Nephron (organoid): Measurements from ENCODE around the gene OR2D2.
"Not testable (repeated sequence)": the region's sequence is repeated elsewhere in the genome, so short reads cannot be mapped to it uniquely, and the experiment has no call there.

Experiments
- H3K27ac Mint-ChIP-seq, 3 experiments: 2 replicates each; pipeline ENCODE4 v1.8.0; 2020; ENCODE audit warnings: mixed read lengths in 3 of 3, mild to moderate bottlenecking in 2 of 3, moderate library complexity in 1 of 3
- H3K27me3 Mint-ChIP-seq: 2 replicates; pipeline ENCODE4 v1.8.0; 2021; ENCODE audit warnings: low read depth, mild to moderate bottlenecking, moderate library complexity, mixed read lengths
- H3K36me3 Mint-ChIP-seq: 2 replicates; pipeline ENCODE4 v1.8.0; 2020; ENCODE audit warnings: low read depth, mixed read lengths
- H3K4me1 Mint-ChIP-seq: 2 replicates; pipeline ENCODE4 v1.8.0; 2020; ENCODE audit warnings: mixed read lengths
- H3K4me3 Mint-ChIP-seq, 3 experiments: 2 replicates each; pipeline ENCODE4 v1.8.0; 2020; ENCODE audit warnings: mild to moderate bottlenecking in 3 of 3, mixed read lengths in 3 of 3, moderate library complexity in 2 of 3
- H3K9me3 Mint-ChIP-seq: 2 replicates; pipeline ENCODE4 v1.8.0; 2020; ENCODE audit warnings: mixed read lengths
- TF ChIP-seq, protein P1 (sequence below), 3 experiments: fragments of 200-600 bp; sonication (generic); IDR thresholded peaks; one replicate each; pipeline ENCODE4 v1.5.0; 2021; ENCODE audit warnings: antibody characterized with exemption in 3 of 3; ENCODE audit not compliant: unreplicated experiment in 3 of 3

The OR2D2 gene

GRCh38 chr11:6855971-6856541 lies 36.2 kb downstream of the OR2D2 start:
- no peak overlapping the region for H3K27ac Mint-ChIP-seq
- TF ChIP-seq, protein P1, sequence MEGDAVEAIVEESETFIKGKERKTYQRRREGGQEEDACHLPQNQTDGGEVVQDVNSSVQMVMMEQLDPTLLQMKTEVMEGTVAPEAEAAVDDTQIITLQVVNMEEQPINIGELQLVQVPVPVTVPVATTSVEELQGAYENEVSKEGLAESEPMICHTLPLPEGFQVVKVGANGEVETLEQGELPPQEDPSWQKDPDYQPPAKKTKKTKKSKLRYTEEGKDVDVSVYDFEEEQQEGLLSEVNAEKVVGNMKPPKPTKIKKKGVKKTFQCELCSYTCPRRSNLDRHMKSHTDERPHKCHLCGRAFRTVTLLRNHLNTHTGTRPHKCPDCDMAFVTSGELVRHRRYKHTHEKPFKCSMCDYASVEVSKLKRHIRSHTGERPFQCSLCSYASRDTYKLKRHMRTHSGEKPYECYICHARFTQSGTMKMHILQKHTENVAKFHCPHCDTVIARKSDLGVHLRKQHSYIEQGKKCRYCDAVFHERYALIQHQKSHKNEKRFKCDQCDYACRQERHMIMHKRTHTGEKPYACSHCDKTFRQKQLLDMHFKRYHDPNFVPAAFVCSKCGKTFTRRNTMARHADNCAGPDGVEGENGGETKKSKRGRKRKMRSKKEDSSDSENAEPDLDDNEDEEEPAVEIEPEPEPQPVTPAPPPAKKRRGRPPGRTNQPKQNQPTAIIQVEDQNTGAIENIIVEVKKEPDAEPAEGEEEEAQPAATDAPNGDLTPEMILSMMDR (IDR thresholded peaks at IDR 0.05; ENCODE audit: unreplicated experiment in 3 of 3): no peak
- H3K27me3 Mint-ChIP-seq: no peaks in the 10 kb centered on the region
- no peaks in the 10 kb centered on the region for H3K36me3 Mint-ChIP-seq
- H3K4me1 Mint-ChIP-seq: no peaks in the 10 kb centered on the region
- peaks cover 13% of the 10 kb centered on the region for H3K9me3 Mint-ChIP-seq
- no peak overlapping the region for H3K4me3 Mint-ChIP-seq

DNA sequence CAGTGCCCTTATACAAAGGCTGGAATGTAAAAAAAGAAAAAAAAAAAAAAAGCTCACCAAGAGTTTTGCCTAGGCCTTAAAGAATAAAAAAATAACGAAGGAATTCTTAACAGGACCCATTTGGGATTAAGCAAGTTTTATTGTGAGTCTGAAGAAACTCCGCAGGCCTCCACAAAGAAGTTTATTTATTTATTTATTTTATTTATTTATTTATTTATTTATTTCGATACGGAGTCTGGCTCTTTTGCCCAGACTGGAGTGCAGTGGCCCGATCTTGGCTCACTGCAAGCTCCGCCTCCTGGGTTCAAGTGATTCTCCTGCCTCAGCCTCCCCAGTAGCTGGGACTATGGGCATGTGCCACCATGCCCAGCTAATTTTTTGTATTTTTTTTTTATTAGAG lies 37.5 kb downstream of the OR2D2 start:
- not testable (repeated sequence) for H3K36me3 Mint-ChIP-seq, H3K27ac Mint-ChIP-seq, H3K4me3 Mint-ChIP-seq, H3K27me3 Mint-ChIP-seq, H3K4me1 Mint-ChIP-seq
- H3K9me3 Mint-ChIP-seq: peaks cover 18% of the 10 kb centered on the region

DNA sequence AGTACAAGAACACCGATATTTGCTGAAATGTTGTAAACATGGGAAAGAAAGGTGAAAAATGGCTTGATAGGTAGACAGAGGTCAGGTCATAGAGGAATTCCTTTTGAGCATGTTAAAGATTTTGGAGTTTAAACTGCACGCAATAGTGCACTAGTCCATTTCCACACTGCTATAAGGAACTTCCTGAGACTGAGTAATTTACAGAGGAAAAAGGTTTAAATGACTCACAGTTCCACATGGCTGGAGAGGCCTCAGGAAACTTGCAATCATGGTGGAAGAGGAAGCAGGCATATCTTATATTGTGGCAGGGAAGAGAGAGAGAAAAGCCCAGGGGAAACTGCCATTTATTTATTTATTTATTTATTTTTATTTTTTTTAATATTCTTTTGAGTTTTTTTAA lies 41.8 kb downstream of the OR2D2 start:
- Mint-ChIP-seq H3K4me3 (no peak overlapping the region), H3K27ac (no peak overlapping the region), H3K27me3 (no peaks in the 10 kb centered on the region), H3K36me3 (peaks cover 4% of the 10 kb centered on the region), H3K9me3 (peaks cover 23% of the 10 kb centered on the region), H3K4me1 (no peaks in the 10 kb centered on the region)
- TF ChIP-seq, protein P1 (IDR thresholded peaks at IDR 0.05; ENCODE audit: unreplicated experiment in 3 of 3): no peak

GRCh38 chr11:6845383-6845782 lies 46.9 kb downstream of the OR2D2 start, which contains the start of gene OR10A5:
OR10A5 (plus strand) TSS chr11:6845683; CDS start chr11:6845683, 0 bp downstream.
- H3K36me3 Mint-ChIP-seq: peaks cover under 1% of the 10 kb centered on the region
- H3K4me1 Mint-ChIP-seq: no peaks in the 10 kb centered on the region
- no peak within 1 kb of the TSS for H3K4me3 Mint-ChIP-seq
- H3K27ac Mint-ChIP-seq: no peak within 1 kb of the TSS
- TF ChIP-seq, protein P1 (IDR thresholded peaks at IDR 0.05; ENCODE audit: unreplicated experiment in 3 of 3): no peak
- H3K27me3 Mint-ChIP-seq: no peaks in the 10 kb centered on the region
- peaks cover 9% of the 10 kb centered on the region for H3K9me3 Mint-ChIP-seq

- Mint-ChIP-seq H3K36me3 (no peaks in the 10 kb centered on the region), H3K4me3 (no peak overlapping the region), H3K9me3 (peaks cover 7% of the 10 kb centered on the region), H3K27me3 (no peaks in the 10 kb centered on the region), H3K4me1 (no peaks in the 10 kb centered on the region), H3K27ac (no peak overlapping the region)
- TF ChIP-seq, protein P1 (IDR thresholded peaks at IDR 0.05; ENCODE audit: unreplicated experiment in 3 of 3): no peak
Measured at GRCh38 chr11:6844356-6844755, 47.9 kb downstream of the OR2D2 start.

DNA sequence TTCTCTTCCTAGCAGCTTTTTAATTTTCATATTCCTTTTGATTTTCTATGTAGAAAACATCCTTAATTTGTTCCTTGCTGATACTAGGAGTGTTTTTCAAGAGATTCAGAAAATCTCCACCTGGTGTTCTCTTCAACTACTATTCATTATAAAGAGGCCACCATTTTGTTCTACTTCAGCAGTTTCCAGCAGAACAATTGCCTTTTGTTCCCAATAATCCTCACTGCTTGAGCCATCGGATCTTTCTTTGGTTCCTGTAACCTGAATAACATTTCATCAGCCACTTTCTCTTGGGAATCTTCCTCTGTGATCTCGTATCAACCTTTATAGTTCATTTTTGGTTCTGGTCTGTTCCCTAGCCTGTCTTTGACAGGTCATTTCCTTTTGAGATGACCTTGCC lies 48.6 kb downstream of the OR2D2 start:
- Mint-ChIP-seq H3K9me3 (peaks cover 7% of the 10 kb centered on the region), H3K4me3 (no peak overlapping the region), H3K27ac (no peak overlapping the region), H3K4me1 (no peaks in the 10 kb centered on the region), H3K27me3 (no peaks in the 10 kb centered on the region), H3K36me3 (no peaks in the 10 kb centered on the region)
- TF ChIP-seq, protein P1 (IDR thresholded peaks at IDR 0.05; ENCODE audit: unreplicated experiment in 3 of 3): no peak
